ENCODE results near the gene OR2T35. TPM values are rescaled to one million over a fixed set of nuclear protein-coding genes. Genes with fewer than 3 reads are reported as not detected.

OR2T35 gene
- total and polyA plus RNA-seq, 2 of the 13 experiments (the other 11 are each of a cell fraction or from before 2014, with no cell fraction given), result not detected

DNA sequence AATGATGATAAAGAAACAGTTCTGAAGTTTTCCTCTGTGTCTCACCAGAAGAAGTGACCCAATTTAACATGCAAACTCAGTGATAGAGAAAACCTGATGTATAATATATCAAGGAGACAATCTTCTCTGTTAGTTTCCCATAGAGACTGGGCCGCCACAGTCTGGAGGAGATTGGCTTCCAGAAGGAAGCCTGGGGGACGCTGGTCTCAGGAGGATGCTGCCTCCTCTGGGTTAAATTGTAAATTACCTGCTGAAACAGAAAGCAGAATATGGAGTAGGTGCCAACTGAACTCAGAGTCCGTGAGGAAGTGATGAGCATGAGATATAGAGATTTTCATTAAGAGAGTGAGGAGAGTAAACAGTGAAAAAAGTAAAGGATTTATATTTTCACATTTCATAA is 41.7 kb upstream of the OR2T35 start:
- no peaks in the 10 kb centered on the region for H4K20me1 ChIP-seq (ENCODE audit: insufficient read depth, low read length)
- H3K27me3 ChIP-seq (ENCODE audit: control insufficient read depth in 1 of 2, insufficient read depth in 2 of 2, low read length in 2 of 2), result no peaks in the 10 kb centered on the region
- WGBS (ENCODE audit: low lambda C conversion rate), result 4% methylated on average over 3 of the region's 3 CpGs
- CTCF ChIA-PET (ENCODE audit: low intra/inter-chr PET ratio, low total read pairs), result interaction anchor here (1.6 to 1.8 kb wide), 2 partner anchors 64 to 68 kb away, joined by 8 to 11 read pairs; no protein-coding TSS in a partner anchor
- H3K9me3 ChIP-seq (ENCODE audit: low read length), result no peaks in the 10 kb centered on the region
- in situ Hi-C loops (cut with HindIII; ENCODE audit: extremely low pct_ligation_motif_present, low pct_unique_long_range_greater_than_20kb), result no loop called here
- no peak overlapping the region for H3K9ac ChIP-seq (ENCODE audit: insufficient read depth, low read depth, low read length)
- H3K4me2 ChIP-seq (ENCODE audit: low read depth, low read length), result no peak overlapping the region
- H3K4me1 ChIP-seq (ENCODE audit: insufficient read depth, low read length), result no peaks in the 10 kb centered on the region
- H3K27ac ChIP-seq (ENCODE audit: extremely low read length, insufficient read depth, low read length), result no peak overlapping the region
- peak; percentile 90 for ATAC-seq
- intact Hi-C loops (cut with micrococcal nuclease; ENCODE audit: unreplicated experiment), result loop anchor here (1.0 kb wide), 1 partner anchor 65 kb away; no protein-coding TSS in a partner anchor
- no peak overlapping the region for H2AFZ ChIP-seq (ENCODE audit: low read length)
- no peak for FAIRE-seq
- no peaks in the 10 kb centered on the region for H3K36me3 ChIP-seq (replicated peaks in 1 of 2; ENCODE audit: control insufficient read depth in 1 of 2, insufficient read depth in 2 of 2, low read length in 2 of 2)
- POLR2A ChIA-PET, result no interaction called here
- DNase-seq (ENCODE audit: low spot score), result no peak
- H3K79me2 ChIP-seq (ENCODE audit: insufficient read depth, low read length), result no peaks in the 10 kb centered on the region
- no peak overlapping the region for H3K4me3 ChIP-seq (replicated peaks in 1 of 3; ENCODE audit: insufficient read depth in 1 of 3, low read depth in 2 of 3, low read length in 3 of 3)
- BruUV-seq (replicated peaks), result no TSS peak
- TF ChIP-seq, protein P1, sequence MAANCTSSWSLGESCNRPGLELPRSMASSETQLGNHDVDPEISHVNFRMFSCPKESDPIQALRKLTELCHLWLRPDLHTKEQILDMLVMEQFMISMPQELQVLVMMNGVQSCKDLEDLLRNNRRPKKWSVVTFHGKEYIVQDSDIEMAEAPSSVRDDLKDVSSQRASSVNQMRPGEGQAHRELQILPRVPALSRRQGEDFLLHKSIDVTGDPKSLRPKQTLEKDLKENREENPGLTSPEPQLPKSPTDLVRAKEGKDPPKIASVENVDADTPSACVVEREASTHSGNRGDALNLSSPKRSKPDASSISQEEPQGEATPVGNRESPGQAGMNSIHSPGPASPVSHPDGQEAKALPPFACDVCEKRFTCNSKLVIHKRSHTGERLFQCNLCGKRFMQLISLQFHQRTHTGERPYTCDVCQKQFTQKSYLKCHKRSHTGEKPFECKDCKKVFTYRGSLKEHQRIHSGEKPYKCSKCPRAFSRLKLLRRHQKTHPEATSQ (CRISPR knock-in tag; IDR thresholded peaks at IDR 0.05; ENCODE audit: borderline replicate concordance), result no peak
- no peak for TF ChIP-seq JUN (CRISPR knock-in tag; IDR thresholded peaks at IDR 0.05)
- TF ChIP-seq ATF1 (CRISPR knock-in tag; IDR thresholded peaks at IDR 0.05), result no peak
- TF ChIP-seq SMC3 (IDR thresholded peaks at IDR 0.05; ENCODE audit: low read length), result peak; percentile 48
- TF ChIP-seq, protein P2, sequence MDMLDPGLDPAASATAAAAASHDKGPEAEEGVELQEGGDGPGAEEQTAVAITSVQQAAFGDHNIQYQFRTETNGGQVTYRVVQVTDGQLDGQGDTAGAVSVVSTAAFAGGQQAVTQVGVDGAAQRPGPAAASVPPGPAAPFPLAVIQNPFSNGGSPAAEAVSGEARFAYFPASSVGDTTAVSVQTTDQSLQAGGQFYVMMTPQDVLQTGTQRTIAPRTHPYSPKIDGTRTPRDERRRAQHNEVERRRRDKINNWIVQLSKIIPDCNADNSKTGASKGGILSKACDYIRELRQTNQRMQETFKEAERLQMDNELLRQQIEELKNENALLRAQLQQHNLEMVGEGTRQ (IDR thresholded peaks at IDR 0.05; ENCODE audit: low read depth, low read length), result no peak
- TF ChIP-seq, protein P2 (CRISPR knock-in tag; IDR thresholded peaks at IDR 0.05; ENCODE audit: borderline replicate concordance), result no peak
- TF ChIP-seq, protein P3, sequence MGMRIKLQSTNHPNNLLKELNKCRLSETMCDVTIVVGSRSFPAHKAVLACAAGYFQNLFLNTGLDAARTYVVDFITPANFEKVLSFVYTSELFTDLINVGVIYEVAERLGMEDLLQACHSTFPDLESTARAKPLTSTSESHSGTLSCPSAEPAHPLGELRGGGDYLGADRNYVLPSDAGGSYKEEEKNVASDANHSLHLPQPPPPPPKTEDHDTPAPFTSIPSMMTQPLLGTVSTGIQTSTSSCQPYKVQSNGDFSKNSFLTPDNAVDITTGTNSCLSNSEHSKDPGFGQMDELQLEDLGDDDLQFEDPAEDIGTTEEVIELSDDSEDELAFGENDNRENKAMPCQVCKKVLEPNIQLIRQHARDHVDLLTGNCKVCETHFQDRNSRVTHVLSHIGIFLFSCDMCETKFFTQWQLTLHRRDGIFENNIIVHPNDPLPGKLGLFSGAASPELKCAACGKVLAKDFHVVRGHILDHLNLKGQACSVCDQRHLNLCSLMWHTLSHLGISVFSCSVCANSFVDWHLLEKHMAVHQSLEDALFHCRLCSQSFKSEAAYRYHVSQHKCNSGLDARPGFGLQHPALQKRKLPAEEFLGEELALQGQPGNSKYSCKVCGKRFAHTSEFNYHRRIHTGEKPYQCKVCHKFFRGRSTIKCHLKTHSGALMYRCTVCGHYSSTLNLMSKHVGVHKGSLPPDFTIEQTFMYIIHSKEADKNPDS (CRISPR knock-in tag; IDR thresholded peaks at IDR 0.05), result no peak
- no peak for TF ChIP-seq ZNF446 (CRISPR knock-in tag; IDR thresholded peaks at IDR 0.05)
- no peak for TF ChIP-seq TBX2 (CRISPR knock-in tag; IDR thresholded peaks at IDR 0.05; ENCODE audit: borderline replicate concordance)
- TF ChIP-seq, protein P4, sequence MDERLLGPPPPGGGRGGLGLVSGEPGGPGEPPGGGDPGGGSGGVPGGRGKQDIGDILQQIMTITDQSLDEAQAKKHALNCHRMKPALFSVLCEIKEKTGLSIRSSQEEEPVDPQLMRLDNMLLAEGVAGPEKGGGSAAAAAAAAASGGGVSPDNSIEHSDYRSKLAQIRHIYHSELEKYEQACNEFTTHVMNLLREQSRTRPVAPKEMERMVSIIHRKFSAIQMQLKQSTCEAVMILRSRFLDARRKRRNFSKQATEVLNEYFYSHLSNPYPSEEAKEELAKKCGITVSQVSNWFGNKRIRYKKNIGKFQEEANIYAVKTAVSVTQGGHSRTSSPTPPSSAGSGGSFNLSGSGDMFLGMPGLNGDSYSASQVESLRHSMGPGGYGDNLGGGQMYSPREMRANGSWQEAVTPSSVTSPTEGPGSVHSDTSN (CRISPR knock-in tag; IDR thresholded peaks at IDR 0.05), result no peak
- TF ChIP-seq, protein P5, sequence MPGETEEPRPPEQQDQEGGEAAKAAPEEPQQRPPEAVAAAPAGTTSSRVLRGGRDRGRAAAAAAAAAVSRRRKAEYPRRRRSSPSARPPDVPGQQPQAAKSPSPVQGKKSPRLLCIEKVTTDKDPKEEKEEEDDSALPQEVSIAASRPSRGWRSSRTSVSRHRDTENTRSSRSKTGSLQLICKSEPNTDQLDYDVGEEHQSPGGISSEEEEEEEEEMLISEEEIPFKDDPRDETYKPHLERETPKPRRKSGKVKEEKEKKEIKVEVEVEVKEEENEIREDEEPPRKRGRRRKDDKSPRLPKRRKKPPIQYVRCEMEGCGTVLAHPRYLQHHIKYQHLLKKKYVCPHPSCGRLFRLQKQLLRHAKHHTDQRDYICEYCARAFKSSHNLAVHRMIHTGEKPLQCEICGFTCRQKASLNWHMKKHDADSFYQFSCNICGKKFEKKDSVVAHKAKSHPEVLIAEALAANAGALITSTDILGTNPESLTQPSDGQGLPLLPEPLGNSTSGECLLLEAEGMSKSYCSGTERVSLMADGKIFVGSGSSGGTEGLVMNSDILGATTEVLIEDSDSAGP (CRISPR knock-in tag; IDR thresholded peaks at IDR 0.05; ENCODE audit: borderline replicate concordance), result no peak
- TF ChIP-seq, protein P6, sequence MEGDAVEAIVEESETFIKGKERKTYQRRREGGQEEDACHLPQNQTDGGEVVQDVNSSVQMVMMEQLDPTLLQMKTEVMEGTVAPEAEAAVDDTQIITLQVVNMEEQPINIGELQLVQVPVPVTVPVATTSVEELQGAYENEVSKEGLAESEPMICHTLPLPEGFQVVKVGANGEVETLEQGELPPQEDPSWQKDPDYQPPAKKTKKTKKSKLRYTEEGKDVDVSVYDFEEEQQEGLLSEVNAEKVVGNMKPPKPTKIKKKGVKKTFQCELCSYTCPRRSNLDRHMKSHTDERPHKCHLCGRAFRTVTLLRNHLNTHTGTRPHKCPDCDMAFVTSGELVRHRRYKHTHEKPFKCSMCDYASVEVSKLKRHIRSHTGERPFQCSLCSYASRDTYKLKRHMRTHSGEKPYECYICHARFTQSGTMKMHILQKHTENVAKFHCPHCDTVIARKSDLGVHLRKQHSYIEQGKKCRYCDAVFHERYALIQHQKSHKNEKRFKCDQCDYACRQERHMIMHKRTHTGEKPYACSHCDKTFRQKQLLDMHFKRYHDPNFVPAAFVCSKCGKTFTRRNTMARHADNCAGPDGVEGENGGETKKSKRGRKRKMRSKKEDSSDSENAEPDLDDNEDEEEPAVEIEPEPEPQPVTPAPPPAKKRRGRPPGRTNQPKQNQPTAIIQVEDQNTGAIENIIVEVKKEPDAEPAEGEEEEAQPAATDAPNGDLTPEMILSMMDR (CRISPR knock-in tag; IDR thresholded peaks at IDR 0.05), result peak; percentile 40
- no peak for TF ChIP-seq ZNF891 (CRISPR knock-in tag; IDR thresholded peaks at IDR 0.05)
- TF ChIP-seq HOXA3 (CRISPR knock-in tag; IDR thresholded peaks at IDR 0.05), result no peak
- no peak for TF ChIP-seq ZNF441 (CRISPR knock-in tag; IDR thresholded peaks at IDR 0.05; ENCODE audit: borderline replicate concordance)
